Activated B cell treated with CpG ODN at 0.5 μM for 24 hours (primary cell): ENCODE data around the gene DYNLRB1. TPM values are rescaled to one million over a fixed set of nuclear protein-coding genes. Genes with fewer than 3 reads are reported as not detected.

Experiments used
- ATAC-seq: fragments of 200-7000 bp; cut with Tn5 transposase; one replicate; pipeline ENCODE4 v1.10.0; 2021; ENCODE audit warnings: low read depth, mild to moderate bottlenecking, moderate library complexity
- CTCF ChIA-PET: fragments of 350-600 bp; sonication (Branson Sonifier 250); formaldehyde crosslinking; loops from one replicate; lab custom pipeline; 2021; ENCODE audit warnings: antibody characterized with exemption; lab: Charles Lee
- POLR2A ChIA-PET: fragments of 350-600 bp; sonication (Branson Sonifier 250); formaldehyde crosslinking; loops from one replicate; lab custom pipeline; 2021; ENCODE audit warnings: antibody characterized with exemption; lab: Charles Lee
- DNase-seq: peaks from one replicate; pipeline ENCODE4 v3.0.0; 2022
- H3K27ac Mint-ChIP-seq: one replicate; pipeline ENCODE4 v1.8.0; 2020; ENCODE audit warnings: mixed read lengths
- H3K27me3 Mint-ChIP-seq: one replicate; pipeline ENCODE4 v1.8.0; 2021; ENCODE audit warnings: mixed read lengths
- H3K36me3 Mint-ChIP-seq: one replicate; pipeline ENCODE4 v1.8.0; 2021; ENCODE audit warnings: low read depth, mixed read lengths
- H3K4me1 Mint-ChIP-seq: one replicate; pipeline ENCODE4 v1.8.0; 2021; ENCODE audit warnings: mixed read lengths
- H3K4me3 Mint-ChIP-seq: one replicate; pipeline ENCODE4 v1.8.0; 2020; ENCODE audit warnings: mild to moderate bottlenecking, mixed read lengths
- H3K9me3 Mint-ChIP-seq: one replicate; pipeline ENCODE4 v1.8.0; 2020; ENCODE audit warnings: mixed read lengths
- intact Hi-C: fragments of 100-400 bp; cut with micrococcal nuclease; formaldehyde crosslinking; loops from one replicate; pipeline ENCODE4 v1.15.1; 2024
- total RNA-seq: library from RNA; stranded (reverse); gene quantifications from 2 replicates; pipeline ENCODE4 v1.2.3, GENCODE V29; 2022
- TF ChIP-seq, protein P1 (sequence below): fragments of 200-600 bp; IDR thresholded peaks from one replicate; pipeline ENCODE4 v1.8.0; 2022; ENCODE audit warnings: antibody characterized with exemption, mild to moderate bottlenecking

DYNLRB1 gene
- total RNA-seq, 1 donor from 2014 or later, result 65.9 TPM

DNA sequence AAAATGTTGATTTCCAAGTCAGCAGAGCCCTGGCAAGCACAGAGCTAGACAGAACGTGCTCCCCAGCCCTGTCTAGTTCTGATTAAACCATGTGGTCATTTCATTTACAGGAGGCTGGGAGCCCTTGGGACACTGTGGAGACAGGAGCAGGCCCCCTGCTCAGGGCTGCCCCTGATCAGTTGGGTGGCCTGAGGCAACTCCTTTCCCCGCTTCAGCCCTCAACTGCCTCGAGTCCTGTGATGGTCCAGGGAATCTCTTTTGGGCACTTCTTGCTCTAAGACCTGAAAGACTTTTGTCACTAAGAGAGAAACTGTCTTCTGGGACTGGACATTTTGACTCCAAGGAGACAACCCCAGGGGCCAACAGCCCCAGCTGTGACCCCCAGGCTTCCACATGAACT lies 13.5 kb downstream of the DYNLRB1 start:
- Mint-ChIP-seq H3K36me3 (peaks cover 73% of the 10 kb centered on the region), H3K9me3 (no peaks in the 10 kb centered on the region), H3K27me3 (no peaks in the 10 kb centered on the region), H3K4me3 (no peak overlapping the region), H3K4me1 (peaks cover 2% of the 10 kb centered on the region), H3K27ac (no peak overlapping the region)
- ChIA-PET CTCF (interaction anchor here (2.0 to 2.5 kb wide), 2 partner anchors 217 to 240 kb away, joined by 5 to 9 read pairs; no protein-coding TSS in a partner anchor), POLR2A (interaction anchor here (1.3 kb wide), 1 partner anchor 15 kb away, joined by 3 read pairs; no protein-coding TSS in a partner anchor)
- TF ChIP-seq, protein P1, sequence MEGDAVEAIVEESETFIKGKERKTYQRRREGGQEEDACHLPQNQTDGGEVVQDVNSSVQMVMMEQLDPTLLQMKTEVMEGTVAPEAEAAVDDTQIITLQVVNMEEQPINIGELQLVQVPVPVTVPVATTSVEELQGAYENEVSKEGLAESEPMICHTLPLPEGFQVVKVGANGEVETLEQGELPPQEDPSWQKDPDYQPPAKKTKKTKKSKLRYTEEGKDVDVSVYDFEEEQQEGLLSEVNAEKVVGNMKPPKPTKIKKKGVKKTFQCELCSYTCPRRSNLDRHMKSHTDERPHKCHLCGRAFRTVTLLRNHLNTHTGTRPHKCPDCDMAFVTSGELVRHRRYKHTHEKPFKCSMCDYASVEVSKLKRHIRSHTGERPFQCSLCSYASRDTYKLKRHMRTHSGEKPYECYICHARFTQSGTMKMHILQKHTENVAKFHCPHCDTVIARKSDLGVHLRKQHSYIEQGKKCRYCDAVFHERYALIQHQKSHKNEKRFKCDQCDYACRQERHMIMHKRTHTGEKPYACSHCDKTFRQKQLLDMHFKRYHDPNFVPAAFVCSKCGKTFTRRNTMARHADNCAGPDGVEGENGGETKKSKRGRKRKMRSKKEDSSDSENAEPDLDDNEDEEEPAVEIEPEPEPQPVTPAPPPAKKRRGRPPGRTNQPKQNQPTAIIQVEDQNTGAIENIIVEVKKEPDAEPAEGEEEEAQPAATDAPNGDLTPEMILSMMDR, result no peak
- intact Hi-C loops, result no loop called here
- no peak for ATAC-seq
- DNase-seq, result no peak

DNA sequence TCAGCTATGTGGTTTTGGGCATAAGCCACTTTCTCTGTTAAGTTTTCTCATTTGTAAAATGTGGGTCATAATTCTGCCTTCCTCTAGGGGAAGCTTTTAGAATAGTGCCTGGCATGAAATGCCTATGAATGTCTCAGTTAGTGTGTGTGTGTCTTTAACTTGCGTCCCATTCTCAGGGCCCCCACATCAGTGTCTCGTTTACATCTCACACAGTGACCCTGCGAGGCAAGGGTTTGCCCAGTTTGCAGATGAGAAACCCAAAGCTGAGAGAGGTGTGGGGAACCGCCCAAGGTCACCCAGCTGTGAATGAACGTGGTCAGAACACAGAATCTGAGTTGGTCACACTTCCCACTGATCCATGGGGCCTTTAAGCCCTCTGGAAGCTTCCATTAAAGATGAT lies 14.1 kb downstream of the DYNLRB1 start:
- POLR2A ChIA-PET, result interaction anchor here (1.3 kb wide), 1 partner anchor 16 kb away, joined by 3 read pairs; no protein-coding TSS in a partner anchor
- H3K27ac Mint-ChIP-seq, result no peak overlapping the region

GRCh38 chr20:34531608-34532265 lies 15.5 kb downstream of the DYNLRB1 start:
- intact Hi-C loops, result no loop called here
- CTCF ChIA-PET, result interaction anchor here (2.0 to 2.5 kb wide), 2 partner anchors 219 to 238 kb away, joined by 5 to 9 read pairs; no protein-coding TSS in a partner anchor
- Mint-ChIP-seq H3K4me3 (no peak overlapping the region), H3K4me1 (no peaks in the 10 kb centered on the region), H3K36me3 (peaks cover 75% of the 10 kb centered on the region), H3K27ac (no peak overlapping the region), H3K27me3 (no peaks in the 10 kb centered on the region), H3K9me3 (no peaks in the 10 kb centered on the region)
- POLR2A ChIA-PET, result interaction anchor here (0.8 kb wide), 1 partner anchor 15 kb away, joined by 4 read pairs; the partner anchor contains the start of gene DYNLRB1
- DNase-seq, result no peak
- no peak for ATAC-seq
- TF ChIP-seq, protein P1, result no peak

More for the DNA sequence above, 14.1 kb downstream of the DYNLRB1 start:
- intact Hi-C loops, result no loop called here
- no peaks in the 10 kb centered on the region for H3K9me3 Mint-ChIP-seq
- H3K4me3 Mint-ChIP-seq, result no peak overlapping the region
- no peaks in the 10 kb centered on the region for H3K4me1 Mint-ChIP-seq
- H3K36me3 Mint-ChIP-seq, result peaks cover 75% of the 10 kb centered on the region
- DNase-seq (no peak), ATAC-seq (no peak)
- CTCF ChIA-PET, result interaction anchor here (1.0 to 2.5 kb wide), 3 partner anchors 179 to 240 kb away, joined by 3 to 9 read pairs (median 5); no protein-coding TSS in a partner anchor
- no peaks in the 10 kb centered on the region for H3K27me3 Mint-ChIP-seq
- TF ChIP-seq, protein P1, result no peak

- no peaks in the 10 kb centered on the region for H3K9me3 Mint-ChIP-seq
- ATAC-seq (no peak), DNase-seq (no peak)
- POLR2A ChIA-PET, result no interaction called here
- no peak overlapping the region for H3K4me3 Mint-ChIP-seq
- H3K36me3 Mint-ChIP-seq, result peaks cover 75% of the 10 kb centered on the region
- no peak overlapping the region for H3K27ac Mint-ChIP-seq
- H3K4me1 Mint-ChIP-seq, result no peaks in the 10 kb centered on the region
- CTCF ChIA-PET, result no interaction called here
- TF ChIP-seq, protein P1, result no peak
- intact Hi-C loops, result no loop called here
- H3K27me3 Mint-ChIP-seq, result no peaks in the 10 kb centered on the region
Observed at GRCh38 chr20:34532320-34532719, 16.1 kb downstream of the DYNLRB1 start.

GRCh38 chr20:34532756-34533155 lies 16.5 kb downstream of the DYNLRB1 start:
- Mint-ChIP-seq H3K4me1 (no peaks in the 10 kb centered on the region), H3K9me3 (no peaks in the 10 kb centered on the region), H3K4me3 (no peak overlapping the region), H3K36me3 (peaks cover 75% of the 10 kb centered on the region), H3K27me3 (no peaks in the 10 kb centered on the region), H3K27ac (no peak overlapping the region)
- intact Hi-C loops, result no loop called here
- ChIA-PET CTCF (no interaction called here), POLR2A (no interaction called here)
- no peak for ATAC-seq
- TF ChIP-seq, protein P1, result no peak
- DNase-seq, result no peak
